GM21737 (cell line): ENCODE data around the gene B3GNT2.
"Not testable (repeated sequence)": the region's sequence is repeated elsewhere in the genome, so short reads cannot be mapped to it uniquely, and the experiment has no call there.

ENCODE experiments used
- ATAC-seq: cut with Tn5 transposase; IDR thresholded peaks from one replicate; pipeline ENCODE4 v1.9.1; 2021; ENCODE audit warnings: mild to moderate bottlenecking, moderate library complexity; ENCODE audit not compliant: unreplicated experiment

Gene B3GNT2, protein sequence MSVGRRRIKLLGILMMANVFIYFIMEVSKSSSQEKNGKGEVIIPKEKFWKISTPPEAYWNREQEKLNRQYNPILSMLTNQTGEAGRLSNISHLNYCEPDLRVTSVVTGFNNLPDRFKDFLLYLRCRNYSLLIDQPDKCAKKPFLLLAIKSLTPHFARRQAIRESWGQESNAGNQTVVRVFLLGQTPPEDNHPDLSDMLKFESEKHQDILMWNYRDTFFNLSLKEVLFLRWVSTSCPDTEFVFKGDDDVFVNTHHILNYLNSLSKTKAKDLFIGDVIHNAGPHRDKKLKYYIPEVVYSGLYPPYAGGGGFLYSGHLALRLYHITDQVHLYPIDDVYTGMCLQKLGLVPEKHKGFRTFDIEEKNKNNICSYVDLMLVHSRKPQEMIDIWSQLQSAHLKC

DNA sequence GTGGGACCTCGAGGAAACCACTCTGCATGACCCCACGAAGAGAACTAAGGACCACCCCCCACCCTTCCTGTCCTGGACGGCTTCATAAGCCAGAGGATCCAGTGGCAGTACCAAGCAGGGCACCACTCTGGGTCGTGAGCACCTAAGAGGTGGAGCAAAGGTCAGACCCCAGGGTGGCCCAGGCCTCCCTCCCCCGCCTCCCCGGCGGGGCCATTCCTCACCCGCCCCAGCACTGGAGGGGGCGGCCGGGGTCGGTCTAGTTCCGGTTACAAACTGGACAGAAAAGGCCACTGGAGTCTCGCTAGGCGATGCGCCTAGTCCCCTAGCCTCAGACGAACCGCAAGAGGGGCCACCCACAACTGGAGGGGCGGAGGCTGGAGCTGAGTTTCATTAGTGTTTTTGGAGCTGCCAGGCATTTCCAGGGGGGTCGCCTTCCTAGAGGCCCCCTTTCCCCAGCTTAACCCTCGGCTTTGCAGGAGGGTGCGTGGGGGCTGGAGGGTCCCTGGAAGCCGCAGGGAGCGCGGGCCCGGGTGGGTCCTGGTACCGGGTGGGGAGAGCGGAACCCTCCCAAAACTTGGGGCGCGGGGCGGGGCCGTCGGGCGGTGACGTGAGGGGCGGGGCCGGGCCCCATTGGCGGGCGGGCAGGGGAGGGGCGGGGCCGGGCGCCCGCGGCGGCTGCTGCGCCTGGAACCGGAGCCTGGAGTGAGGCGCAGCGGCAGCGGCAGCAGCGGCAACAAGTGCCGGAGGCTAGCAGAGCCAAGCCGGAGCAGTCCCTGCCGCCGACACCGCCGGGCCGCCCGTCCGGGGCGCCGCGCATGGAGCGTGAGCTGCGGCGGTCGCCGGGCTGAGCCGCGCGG is at the start of gene B3GNT2:
B3GNT2 (plus strand) TSS at position 695 of the 857 bp plus-strand sequence. CDS start 26,106 bp downstream, outside the sequence.
- ATAC-seq: peak; percentile 50

- ATAC-seq: not testable (repeated sequence)
These were observed 49.1 kb upstream of the B3GNT2 start for GRCh38 chr2:62146790-62147189.

DNA sequence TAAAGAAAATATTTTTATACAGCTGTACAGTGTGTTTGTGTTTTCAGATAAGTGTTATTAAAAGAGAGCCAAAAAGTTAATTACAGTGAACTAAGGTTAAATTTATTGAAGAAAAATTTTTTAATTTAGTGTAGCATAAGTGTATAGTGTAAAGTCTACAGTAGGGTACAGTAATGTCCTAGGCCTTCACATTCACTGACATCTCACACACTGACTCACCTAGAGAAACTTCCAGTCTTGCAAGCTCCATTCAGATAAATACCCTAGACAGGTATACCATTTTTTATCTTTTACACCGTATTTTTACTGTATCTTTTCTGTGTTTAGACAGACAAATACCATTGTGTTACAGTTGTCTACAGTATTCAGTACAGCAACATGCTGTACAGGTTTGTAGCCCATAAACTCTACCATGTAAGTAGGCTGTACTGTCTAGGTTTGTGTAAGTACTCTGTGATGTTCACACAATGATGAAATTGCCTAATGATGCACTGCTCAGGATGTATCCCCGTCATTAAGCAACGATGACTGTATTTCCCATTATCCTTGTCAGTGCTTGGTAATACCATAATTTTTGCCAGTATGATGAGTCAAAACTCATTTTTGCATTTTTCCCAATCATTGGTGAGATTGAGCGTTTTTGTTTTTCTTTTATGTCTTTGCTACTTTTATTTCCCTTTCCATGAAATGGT is 48.2 kb upstream of the B3GNT2 start:
- ATAC-seq: no peak

- ATAC-seq: no peak
These were observed 46.2 kb upstream of the B3GNT2 start for GRCh38 chr2:62149708-62150107.

- ATAC-seq: no peak
These were observed 45.2 kb upstream of the B3GNT2 start for GRCh38 chr2:62150597-62151305.

DNA sequence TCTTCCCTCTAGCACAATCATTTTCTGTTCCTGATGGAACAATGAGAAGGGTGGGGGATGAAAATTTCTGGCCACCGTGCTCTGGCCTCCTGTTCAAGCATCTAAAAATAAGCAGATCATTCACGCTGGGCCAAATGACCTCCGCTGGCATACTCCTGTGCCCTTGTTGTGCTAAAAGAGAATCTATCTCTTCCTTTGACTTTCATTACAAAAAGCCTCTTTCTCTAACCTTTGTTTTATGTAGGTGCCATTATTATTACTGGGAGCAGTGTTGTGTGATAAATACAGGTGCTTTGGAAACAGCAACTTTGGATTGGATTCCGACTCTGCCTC is 44.6 kb upstream of the B3GNT2 start:
- no peak for ATAC-seq

- no peak for ATAC-seq
These were observed 43.9 kb upstream of the B3GNT2 start for GRCh38 chr2:62152000-62152399.

GRCh38 chr2:62156861-62157496 is 38.9 kb upstream of the B3GNT2 start:
- no peak for ATAC-seq

GRCh38 chr2:62158444-62159121 is 37.3 kb upstream of the B3GNT2 start:
- ATAC-seq: no peak

GRCh38 chr2:62160691-62161090 is 35.2 kb upstream of the B3GNT2 start:
- ATAC-seq: not testable (repeated sequence)

GRCh38 chr2:62163106-62163831 is 32.6 kb upstream of the B3GNT2 start:
- ATAC-seq: no peak

DNA sequence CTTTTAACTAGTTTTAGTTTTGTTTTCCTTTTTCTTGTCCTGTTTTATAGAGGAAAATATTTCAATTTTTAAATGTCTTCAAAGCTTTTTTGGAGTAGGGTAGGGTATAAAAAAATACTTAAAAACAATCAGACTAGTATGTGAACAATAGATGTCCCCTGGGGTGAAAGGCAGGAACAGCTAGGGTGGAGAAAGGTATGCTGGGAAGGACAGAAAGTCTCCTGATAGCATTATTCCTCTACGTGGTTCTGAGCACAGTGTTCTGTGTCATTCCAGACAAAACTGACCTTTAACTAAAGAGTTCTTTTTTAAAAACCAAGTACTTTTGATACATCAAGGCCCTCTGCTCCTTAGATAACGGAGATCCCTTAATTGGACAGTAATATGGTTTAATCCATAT is 32.1 kb upstream of the B3GNT2 start:
- ATAC-seq: no peak

- no peak for ATAC-seq
These were observed 20.2 kb upstream of the B3GNT2 start for GRCh38 chr2:62175728-62176127.

DNA sequence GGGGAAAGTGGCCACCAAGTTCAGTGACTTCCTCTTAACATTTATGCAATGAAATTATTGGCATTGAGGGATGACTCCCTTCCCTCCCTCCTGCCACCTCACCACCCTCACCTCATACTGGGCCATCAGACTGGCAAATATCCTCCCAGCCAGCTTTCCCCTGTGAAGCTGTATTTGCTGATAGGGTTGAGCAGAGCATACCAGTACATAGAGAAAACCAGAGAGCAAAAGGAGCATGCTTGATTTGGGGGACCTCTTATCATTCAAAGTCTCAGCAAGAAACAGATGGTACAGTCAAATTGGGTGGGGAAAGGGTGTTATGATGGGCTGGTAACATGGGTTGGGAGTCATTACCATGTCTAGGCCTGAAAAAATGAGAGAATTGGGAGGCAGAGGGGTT is 19.1 kb upstream of the B3GNT2 start:
- ATAC-seq: no peak

DNA sequence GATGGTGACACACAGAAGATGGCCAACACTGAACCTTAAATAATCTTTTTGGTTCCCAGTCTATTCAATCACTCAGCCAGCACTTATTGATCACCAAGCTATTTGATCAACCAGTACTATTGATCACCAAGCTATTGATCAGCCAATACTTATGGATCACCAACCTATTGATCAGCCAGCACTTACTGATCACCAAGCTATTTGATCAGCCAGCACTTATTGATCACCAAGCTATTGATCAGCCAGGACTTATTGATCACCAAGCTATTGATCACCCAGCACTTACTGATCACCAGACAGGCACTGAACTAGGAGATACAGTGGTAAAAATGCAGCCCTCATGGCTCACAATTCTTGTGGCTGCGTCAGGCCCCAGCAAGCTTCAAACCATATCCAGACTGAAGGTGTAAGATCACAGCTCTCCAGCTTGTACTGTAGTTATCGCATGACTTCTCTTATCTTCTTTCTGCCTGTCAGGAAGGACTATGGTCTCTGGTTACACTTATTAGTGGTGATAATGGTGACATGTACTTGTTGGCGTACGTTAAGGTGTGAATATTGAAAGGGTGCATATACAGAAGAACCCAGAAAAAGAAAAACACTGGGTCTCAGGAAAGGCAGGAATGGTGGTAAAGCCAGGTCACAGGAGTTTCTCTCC is 18.4 kb upstream of the B3GNT2 start:
- no peak for ATAC-seq

DNA sequence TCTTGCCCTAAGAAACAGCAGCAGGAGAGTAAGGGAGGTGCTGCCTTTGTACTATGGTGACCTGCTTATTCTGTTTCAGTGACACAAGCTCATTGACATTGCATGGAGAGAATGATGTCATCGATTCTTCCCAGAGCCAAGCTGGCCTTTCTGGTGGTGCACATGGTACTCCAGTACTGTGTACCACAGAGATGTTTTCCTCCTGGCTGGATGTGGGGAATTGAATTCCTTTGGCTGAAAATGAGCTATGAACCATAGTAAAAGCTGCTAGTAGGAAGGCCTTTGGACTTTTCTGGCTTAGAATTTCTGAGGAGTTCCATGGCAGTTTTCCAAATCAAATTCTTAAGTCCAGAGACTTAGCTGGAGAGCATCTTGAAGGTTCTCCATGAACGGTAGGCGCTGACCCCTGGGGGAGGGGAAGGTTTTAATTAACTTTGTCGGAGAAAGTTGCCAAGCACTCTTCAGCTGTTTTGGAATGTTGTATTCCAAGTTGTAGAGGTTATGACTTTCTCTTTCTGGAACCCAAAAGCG is 17.1 kb upstream of the B3GNT2 start:
- ATAC-seq: no peak

- no peak for ATAC-seq
These were observed 14.9 kb upstream of the B3GNT2 start for GRCh38 chr2:62180975-62181374.

DNA sequence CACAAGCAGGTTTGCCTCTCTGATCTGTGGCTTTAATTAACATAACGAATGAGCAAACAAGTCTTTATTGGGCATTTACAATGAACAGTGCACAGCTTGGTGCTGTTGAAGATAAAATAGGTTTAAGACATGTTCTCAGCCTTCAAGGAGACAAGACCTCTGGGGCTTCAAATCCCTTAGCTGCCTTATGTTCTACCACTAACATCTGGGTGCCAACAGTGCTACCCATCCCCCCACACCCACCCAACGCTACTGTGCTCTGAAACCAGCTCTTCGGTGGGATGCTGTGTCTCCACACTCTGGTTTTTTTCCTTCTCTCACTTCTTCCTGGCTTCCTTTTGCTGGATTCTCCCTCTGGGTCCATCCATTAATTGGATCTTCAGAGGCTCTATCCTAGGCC is 14.1 kb upstream of the B3GNT2 start:
- no peak for ATAC-seq
